Bronchial epithelial cell (primary cell): ENCODE data around the gene PIK3R5. TPM values are rescaled to one million over a fixed set of nuclear protein-coding genes. Genes with fewer than 3 reads are reported as not detected.

Source experiments
- DNase-seq: peaks from one replicate; pipeline ENCODE4 v3.0.0-alpha.2; 2010; ENCODE audit warnings: low read depth
- FAIRE-seq: peaks from 2 replicates; lab custom pipeline; 2011; peaks lifted over from hg19 to GRCh38; lab: Jason Lieb, UNC
- H3K27me3 ChIP-seq: 2 replicates; pipeline ENCODE4 v1.5.1; 2011; ENCODE audit warnings: low read length; ENCODE audit not compliant: control insufficient read depth, insufficient read depth
- H3K36me3 ChIP-seq: 2 replicates; pipeline ENCODE4 v1.5.1; 2011; ENCODE audit warnings: low read length; ENCODE audit not compliant: control insufficient read depth, insufficient read depth
- H3K4me3 ChIP-seq: 2 replicates; pipeline ENCODE4 v1.5.1; 2011; ENCODE audit warnings: mild to moderate bottlenecking, low read depth, low read length, control low read depth
- CTCF ChIP-seq: IDR thresholded peaks from 2 replicates; pipeline ENCODE4 v1.5.1; 2011; ENCODE audit warnings: mild to moderate bottlenecking, moderate library complexity, low read length, control low read depth, inconsistent platforms; ENCODE audit not compliant: insufficient read depth, severe bottlenecking
- total RNA-seq: library from RNA; depleted of rRNA; stranded (reverse); fragments of >200 nt; gene quantifications from 2 replicates; pipeline ENCODE4 v1.2.1, GENCODE V29; 2014

PIK3R5 gene
- total RNA-seq, 1 donor from 2014 or later, result not detected

GRCh38 chr17:8896641-8897635 lies 68.6 kb downstream of the PIK3R5 start:
- DNase-seq, result no peak
- H3K36me3 ChIP-seq, result no peaks in the 10 kb centered on the region
- no peak overlapping the region for H3K4me3 ChIP-seq
- H3K27me3 ChIP-seq, result peaks cover 2% of the 10 kb centered on the region
- no peak for TF ChIP-seq CTCF
- no peak for FAIRE-seq

DNA sequence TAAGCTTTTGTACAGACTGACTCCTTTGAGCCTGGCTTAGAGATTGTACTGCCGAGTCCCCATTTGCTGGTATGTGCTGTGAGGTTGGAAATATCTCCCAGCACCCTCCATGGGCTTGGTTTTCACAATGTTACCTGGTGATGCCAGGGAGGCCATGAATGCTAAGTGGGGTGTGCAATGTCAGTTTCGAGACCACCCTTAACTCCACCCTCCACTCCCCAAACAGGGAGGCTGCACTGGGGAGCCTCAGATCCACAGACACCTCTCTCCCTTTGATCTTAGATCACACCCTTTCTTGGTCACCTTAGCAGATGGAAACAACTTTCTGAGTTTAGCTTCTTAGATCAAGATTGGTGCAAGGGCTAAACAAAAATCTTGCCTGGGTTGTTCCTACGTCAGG lies 69.4 kb downstream of the PIK3R5 start:
- DNase-seq, result no peak
- Histone ChIP-seq H3K27me3 (peaks cover 2% of the 10 kb centered on the region), H3K4me3 (no peak overlapping the region), H3K36me3 (no peaks in the 10 kb centered on the region)
- no peak for FAIRE-seq
- no peak for TF ChIP-seq CTCF

- Histone ChIP-seq H3K27me3 (no peaks in the 10 kb centered on the region), H3K36me3 (no peaks in the 10 kb centered on the region), H3K4me3 (no peak overlapping the region)
- FAIRE-seq, result no peak
- TF ChIP-seq CTCF, result peak; percentile 66
- peak; percentile 49 for DNase-seq
Observed at GRCh38 chr17:8894673-8895578, 70.6 kb downstream of the PIK3R5 start.

- DNase-seq, result no peak
- Histone ChIP-seq H3K4me3 (no peak overlapping the region), H3K36me3 (no peaks in the 10 kb centered on the region), H3K27me3 (no peaks in the 10 kb centered on the region)
- TF ChIP-seq CTCF, result no peak
- FAIRE-seq, result no peak
Observed at GRCh38 chr17:8894202-8894671, 71.3 kb downstream of the PIK3R5 start.

DNA sequence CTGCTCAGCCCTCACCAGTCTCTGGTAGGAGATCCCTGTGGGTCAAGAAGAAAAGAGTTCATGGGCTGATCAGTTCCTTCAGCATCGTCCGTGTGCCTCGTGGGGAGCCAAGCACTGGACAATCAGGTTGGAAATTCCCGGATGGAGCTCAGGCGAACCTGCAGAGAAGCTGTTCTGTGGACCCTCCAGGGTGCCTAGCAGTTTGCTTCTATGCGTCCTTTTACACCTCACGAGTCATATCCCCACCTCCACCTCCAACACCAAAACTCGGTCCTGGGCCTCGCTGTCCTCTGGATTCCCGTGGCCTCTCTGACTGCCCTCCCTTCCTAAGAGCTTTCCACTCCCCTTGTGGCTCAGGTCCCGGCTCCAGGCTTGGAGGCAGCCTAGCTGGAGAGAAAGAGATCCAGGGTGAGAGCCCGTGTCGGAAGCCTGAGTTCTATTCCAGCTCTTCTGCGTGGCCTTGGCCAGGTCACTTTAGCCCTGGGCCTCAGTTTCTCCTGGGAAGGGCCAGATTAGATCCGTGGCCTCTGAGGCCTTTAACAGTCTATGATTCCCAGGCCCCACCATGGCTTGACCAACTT lies 71.8 kb downstream of the PIK3R5 start:
- no peak overlapping the region for H3K4me3 ChIP-seq
- DNase-seq, result no peak
- FAIRE-seq, result no peak
- no peaks in the 10 kb centered on the region for H3K36me3 ChIP-seq
- H3K27me3 ChIP-seq, result no peaks in the 10 kb centered on the region
- no peak for TF ChIP-seq CTCF
